Measurements from ENCODE around the gene SOX9.

DNA sequence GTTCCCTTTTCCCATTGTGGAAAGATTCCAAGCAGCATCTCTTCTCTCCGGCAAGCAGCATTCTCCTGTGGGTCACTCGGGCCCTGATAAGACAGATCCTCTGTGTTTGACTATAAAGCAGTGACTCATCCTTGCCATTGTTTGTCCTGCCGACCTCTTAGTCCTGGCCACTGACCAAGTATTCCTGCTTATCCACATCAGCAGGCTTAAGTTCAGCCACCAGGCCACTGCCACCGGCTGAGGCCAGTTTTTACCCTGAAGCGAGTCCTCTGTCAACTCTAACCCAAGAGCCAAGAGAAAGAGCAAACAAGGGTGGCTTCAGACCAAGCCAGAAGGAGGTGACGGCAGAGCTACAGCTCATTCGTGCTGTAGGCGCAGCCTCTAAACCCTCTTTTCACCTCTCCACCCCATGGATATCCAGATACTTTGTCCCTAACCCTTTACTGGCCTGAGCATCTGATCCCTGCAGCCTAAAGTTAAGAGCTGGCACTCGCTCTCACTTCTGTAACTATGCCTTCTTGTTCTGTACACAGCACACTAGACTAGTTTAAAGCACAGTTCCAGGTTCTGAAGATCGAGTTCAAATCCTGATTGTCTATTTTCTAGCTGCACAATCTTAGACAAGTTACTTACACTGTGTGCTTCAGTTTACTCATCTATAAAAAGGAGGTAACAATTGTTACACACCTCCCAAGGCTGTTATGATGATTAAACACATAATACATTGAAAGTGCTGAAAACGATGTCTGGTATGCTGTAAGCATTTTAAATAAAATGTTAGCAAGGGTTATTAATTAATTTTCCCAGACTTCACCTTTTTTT is 31.0 kb downstream of the SOX9 start:
- TF ChIP-seq, protein P1, sequence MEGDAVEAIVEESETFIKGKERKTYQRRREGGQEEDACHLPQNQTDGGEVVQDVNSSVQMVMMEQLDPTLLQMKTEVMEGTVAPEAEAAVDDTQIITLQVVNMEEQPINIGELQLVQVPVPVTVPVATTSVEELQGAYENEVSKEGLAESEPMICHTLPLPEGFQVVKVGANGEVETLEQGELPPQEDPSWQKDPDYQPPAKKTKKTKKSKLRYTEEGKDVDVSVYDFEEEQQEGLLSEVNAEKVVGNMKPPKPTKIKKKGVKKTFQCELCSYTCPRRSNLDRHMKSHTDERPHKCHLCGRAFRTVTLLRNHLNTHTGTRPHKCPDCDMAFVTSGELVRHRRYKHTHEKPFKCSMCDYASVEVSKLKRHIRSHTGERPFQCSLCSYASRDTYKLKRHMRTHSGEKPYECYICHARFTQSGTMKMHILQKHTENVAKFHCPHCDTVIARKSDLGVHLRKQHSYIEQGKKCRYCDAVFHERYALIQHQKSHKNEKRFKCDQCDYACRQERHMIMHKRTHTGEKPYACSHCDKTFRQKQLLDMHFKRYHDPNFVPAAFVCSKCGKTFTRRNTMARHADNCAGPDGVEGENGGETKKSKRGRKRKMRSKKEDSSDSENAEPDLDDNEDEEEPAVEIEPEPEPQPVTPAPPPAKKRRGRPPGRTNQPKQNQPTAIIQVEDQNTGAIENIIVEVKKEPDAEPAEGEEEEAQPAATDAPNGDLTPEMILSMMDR (IDR thresholded peaks at IDR 0.05) = no peak
- TF ChIP-seq POLR2A (IDR thresholded peaks at IDR 0.05) = no peak
